ENCODE measurements around the gene FAM20C.

GRCh38 chr7:156111-157007 lies 36.0 kb upstream of the FAM20C start:
- TF ChIP-seq CTCF (IDR thresholded peaks at IDR 0.05 in 4 of 5, conservative IDR thresholded peaks at IDR 0.05 in 1 of 5) = no peak
- no peak for TF ChIP-seq POLR2A (IDR thresholded peaks at IDR 0.05)

All from gastrocnemius medialis (tissue), 4 donors.